DMS 273 treated with DMSO at 0.1 percent for 48 hours (cell line): Measurements from ENCODE around the gene TRAF7.

ENCODE experiments used
- DNase-seq: peaks from one replicate; lab custom pipeline; 2025; lab: John Stamatoyannopoulos, UW

TRAF7 gene

DNA sequence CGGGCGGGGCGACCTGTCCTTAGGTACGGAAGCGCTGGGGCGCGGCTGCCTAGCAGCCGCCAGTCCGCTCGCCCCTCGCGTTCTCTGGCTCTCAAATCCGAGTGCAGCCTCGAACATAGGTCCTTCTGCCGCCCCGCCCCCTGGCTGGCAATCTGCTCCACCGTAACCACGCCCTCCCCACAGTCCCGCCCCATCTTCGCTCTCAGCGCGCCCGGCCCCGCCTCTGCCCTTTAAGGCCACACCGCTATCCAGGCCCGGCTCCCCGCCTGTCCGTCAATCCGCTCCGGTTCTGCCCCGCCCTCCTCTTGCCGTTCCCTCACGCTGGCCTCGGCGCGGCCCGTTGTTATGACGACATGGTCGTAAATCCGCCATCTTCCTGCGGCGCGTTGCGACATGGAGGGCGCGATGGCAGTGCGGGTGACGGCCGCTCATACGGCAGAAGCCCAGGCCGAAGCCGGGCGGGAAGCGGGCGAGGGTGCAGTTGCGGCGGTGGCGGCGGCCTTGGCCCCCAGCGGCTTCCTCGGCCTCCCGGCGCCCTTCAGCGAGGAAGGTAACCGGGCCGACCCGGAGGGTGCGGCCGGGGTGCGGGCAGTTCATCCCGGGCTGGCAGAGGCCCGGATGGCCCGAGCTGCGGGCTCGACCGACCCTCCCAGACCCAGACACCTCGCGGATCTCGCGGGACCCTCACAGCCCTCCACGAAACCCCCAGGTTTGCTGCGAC, 67.8 kb downstream of the TRAF7 start, which contains the start of gene E4F1:
Gene E4F1, plus strand, starts transcription at position 371 of the 721 bp plus-strand sequence. Its CDS starts 23 bp downstream, at position 394.
- peak; percentile 98 for DNase-seq

DNA sequence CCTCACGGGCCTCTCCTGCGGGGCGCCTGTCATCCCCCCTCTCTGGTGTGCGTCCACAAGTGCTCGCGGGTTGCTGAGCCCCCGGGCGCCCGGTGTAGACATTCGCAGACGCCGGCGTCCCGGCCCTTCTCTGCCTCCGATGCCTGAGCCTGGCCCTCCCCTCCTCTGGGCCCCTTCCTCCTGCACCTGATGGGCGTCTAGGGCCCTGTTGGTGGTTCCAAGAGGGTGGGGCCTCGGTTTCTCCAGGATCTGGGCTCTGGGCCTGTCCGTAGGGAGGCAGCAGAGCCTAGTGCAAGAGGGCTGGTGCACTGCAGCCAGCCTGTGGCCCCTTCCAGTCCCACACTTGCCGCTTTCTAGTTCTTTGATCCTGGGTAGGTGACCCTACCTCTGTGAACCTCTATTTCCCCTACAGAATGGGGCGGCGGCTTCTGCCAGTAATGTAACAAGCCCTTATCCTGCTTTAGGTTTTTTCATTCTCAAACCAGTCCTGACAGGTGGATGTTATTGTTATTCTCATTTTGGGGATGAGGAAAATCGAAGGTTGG, 68.4 kb downstream of the TRAF7 start:
- DNase-seq = no peak

DNA sequence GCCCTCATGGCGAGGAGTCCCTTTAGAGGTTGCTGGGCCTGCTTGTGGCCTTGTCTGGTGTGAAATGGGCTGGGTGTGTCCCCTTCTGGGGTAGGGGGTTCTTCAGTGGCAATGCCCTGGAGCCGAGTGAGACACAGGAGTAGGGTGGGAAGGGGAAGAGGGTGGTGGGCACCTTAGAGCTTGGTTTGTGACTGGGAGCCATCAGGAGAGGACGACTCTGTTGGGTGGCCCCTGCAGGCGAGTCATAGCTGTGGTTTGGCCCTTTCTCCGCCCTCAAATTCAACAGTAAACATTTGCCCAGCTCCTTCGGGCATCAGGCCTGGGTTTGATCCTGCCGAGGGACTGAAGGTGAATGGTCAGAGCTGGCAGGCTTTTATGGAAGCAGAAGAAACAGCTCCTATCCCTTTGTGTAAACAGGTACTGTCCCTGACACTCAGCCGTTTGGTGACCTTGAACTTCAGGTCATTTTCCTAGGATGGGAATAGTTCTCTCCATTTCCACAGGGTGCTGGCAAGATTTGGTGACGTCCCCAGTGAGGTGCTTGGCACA, 70.7 kb downstream of the TRAF7 start:
- no peak for DNase-seq

DNA sequence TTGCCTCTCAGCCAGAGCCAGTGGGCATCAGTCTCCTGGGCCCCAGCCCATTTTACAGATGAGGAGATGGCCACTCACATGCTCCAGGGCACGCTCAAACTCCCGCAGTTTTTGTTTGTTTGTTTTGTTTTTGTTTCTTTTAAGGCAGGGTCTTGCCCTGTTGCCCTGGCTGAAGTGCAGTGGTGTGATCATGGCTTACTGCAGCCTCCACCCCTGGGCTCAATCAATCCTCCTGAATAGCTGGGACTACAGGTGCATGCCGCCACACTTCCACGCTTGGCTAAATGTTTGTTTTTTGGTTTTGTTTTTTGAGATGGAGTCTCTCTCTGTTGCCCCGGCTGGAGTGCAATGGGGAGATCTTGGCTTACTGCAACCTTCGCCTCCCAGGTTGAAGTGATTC, 71.3 kb downstream of the TRAF7 start:
- no peak for DNase-seq
